Fibroblast of the aortic adventitia (primary cell): ENCODE data around the gene EHBP1L1. TPM values are rescaled to one million over a fixed set of nuclear protein-coding genes. Genes with fewer than 3 reads are reported as not detected.

Source experiments
- DNase-seq: peaks from one replicate; pipeline ENCODE4 v3.0.0-alpha.2; 2010; ENCODE audit warnings: low read depth
- H3K4me3 ChIP-seq: 2 replicates; pipeline ENCODE4 v1.5.1; 2011; ENCODE audit warnings: low read depth, mild to moderate bottlenecking, control low read depth, low read length, moderate library complexity
- CTCF ChIP-seq: IDR thresholded peaks from 2 replicates; pipeline ENCODE4 v1.5.1; 2011; ENCODE audit warnings: mild to moderate bottlenecking, low read length, control low read depth, inconsistent platforms; ENCODE audit not compliant: insufficient read depth
- total RNA-seq: library from RNA; depleted of rRNA; stranded (reverse); fragments of >200 nt; gene quantifications from 2 replicates; pipeline ENCODE4 v1.2.3, GENCODE V29; 2012; ENCODE audit warnings: low replicate concordance

The EHBP1L1 gene
- total RNA-seq, 1 donor = 52.2 TPM

- TF ChIP-seq CTCF = no peak
- no peak overlapping the region for H3K4me3 ChIP-seq
- DNase-seq = no peak
Measured at GRCh38 chr11:65535102-65535501, 40.8 kb upstream of the EHBP1L1 start.

GRCh38 chr11:65536412-65537295 is 39.2 kb upstream of the EHBP1L1 start:
- no peak overlapping the region for H3K4me3 ChIP-seq
- no peak for DNase-seq
- no peak for TF ChIP-seq CTCF

- no peak for TF ChIP-seq CTCF
- no peak overlapping the region for H3K4me3 ChIP-seq
- no peak for DNase-seq
Measured at GRCh38 chr11:65537296-65537597, 38.6 kb upstream of the EHBP1L1 start.

- no peak for TF ChIP-seq CTCF
- no peak for DNase-seq
- H3K4me3 ChIP-seq = no peak overlapping the region
Measured at GRCh38 chr11:65537620-65538231, 38.1 kb upstream of the EHBP1L1 start.

GRCh38 chr11:65538232-65538914 is 37.5 kb upstream of the EHBP1L1 start:
- DNase-seq = no peak
- no peak for TF ChIP-seq CTCF
- H3K4me3 ChIP-seq = no peak overlapping the region

GRCh38 chr11:65538915-65539743 is 36.7 kb upstream of the EHBP1L1 start:
- no peak for TF ChIP-seq CTCF
- DNase-seq = no peak
- no peak overlapping the region for H3K4me3 ChIP-seq
